H9 (cell line): Measurements from ENCODE around the gene CNDP1. TPM values are rescaled to one million over a fixed set of nuclear protein-coding genes. Genes with fewer than 3 reads are reported as not detected.
A peak's percentile ranks its signal among the peaks of the same experiment; 100 is the strongest.

Source experiments
- DNase-seq: peaks from one replicate; pipeline ENCODE4 v3.0.0-alpha.2; 2017
- H2AFZ ChIP-seq: one replicate; pipeline ENCODE4 v1.6.1; 2013; ENCODE audit warnings: mild to moderate bottlenecking, low read length, control low read depth, moderate library complexity
- H2AK5ac ChIP-seq: 2 replicates; pipeline ENCODE4 v1.6.1; 2013; ENCODE audit warnings: low read length, control low read depth, mixed read lengths; ENCODE audit not compliant: insufficient read length
- H2BK120ac ChIP-seq: one replicate; pipeline ENCODE4 v1.6.1; 2013; ENCODE audit warnings: low read depth, mild to moderate bottlenecking, low read length, control low read depth, inconsistent platforms; ENCODE audit not compliant: poor library complexity, severe bottlenecking
- H2BK12ac ChIP-seq: 2 replicates; pipeline ENCODE4 v1.6.1; 2013; ENCODE audit warnings: low read length, control low read depth, mixed read lengths, low read depth; ENCODE audit not compliant: insufficient read length
- H2BK15ac ChIP-seq: 2 replicates; pipeline ENCODE4 v1.6.1; 2013; ENCODE audit warnings: low read depth, low read length, control low read depth
- H2BK20ac ChIP-seq: one replicate; pipeline ENCODE4 v1.6.1; 2013; ENCODE audit warnings: low read depth, mild to moderate bottlenecking, low read length, control low read depth, inconsistent platforms; ENCODE audit not compliant: poor library complexity, severe bottlenecking
- H2BK5ac ChIP-seq: 2 replicates; pipeline ENCODE4 v1.6.1; 2013; ENCODE audit warnings: low read length, control low read depth, mixed read lengths; ENCODE audit not compliant: insufficient read length
- H3K14ac ChIP-seq: 2 replicates; pipeline ENCODE4 v1.6.1; 2013; ENCODE audit warnings: low read length, control low read depth; ENCODE audit not compliant: insufficient read depth
- H3K18ac ChIP-seq: 2 replicates; pipeline ENCODE4 v1.6.1; 2013; ENCODE audit warnings: low read depth, mild to moderate bottlenecking, mixed read lengths, low read length, control low read depth; ENCODE audit not compliant: insufficient read length
- H3K23ac ChIP-seq: 2 replicates; pipeline ENCODE4 v1.6.1; 2013; ENCODE audit warnings: low read length, control low read depth, mixed read lengths, low read depth; ENCODE audit not compliant: insufficient read length
- H3K23me2 ChIP-seq: 2 replicates; pipeline ENCODE4 v1.6.1; 2013; ENCODE audit warnings: low read depth, mild to moderate bottlenecking, mixed read lengths, low read length, control low read depth; ENCODE audit not compliant: insufficient read length, poor library complexity, severe bottlenecking
- H3K27ac ChIP-seq: 2 replicates; pipeline ENCODE4 v1.5.1; 2013; ENCODE audit warnings: low read length, control low read depth, mixed read lengths, low read depth; ENCODE audit not compliant: insufficient read length
- H3K27me3 ChIP-seq: 2 replicates; pipeline ENCODE4 v1.6.1; 2013; ENCODE audit warnings: low read length, control low read depth, inconsistent platforms; ENCODE audit not compliant: insufficient read depth
- H3K4ac ChIP-seq: 2 replicates; pipeline ENCODE4 v1.6.1; 2013; ENCODE audit warnings: low read depth, mild to moderate bottlenecking, control low read depth, inconsistent platforms, low read length, moderate library complexity
- H3K4me1 ChIP-seq: 2 replicates; pipeline ENCODE4 v1.6.1; 2013; ENCODE audit warnings: low read length, control low read depth, inconsistent platforms; ENCODE audit not compliant: insufficient read depth
- H3K4me2 ChIP-seq: 2 replicates; pipeline ENCODE4 v1.6.1; 2013; ENCODE audit warnings: low read length, control low read depth, mixed read lengths; ENCODE audit not compliant: insufficient read length, insufficient read depth
- H3K56ac ChIP-seq: 2 replicates; pipeline ENCODE4 v1.6.1; 2013; ENCODE audit warnings: low read depth, mild to moderate bottlenecking, mixed read lengths, low read length, control low read depth; ENCODE audit not compliant: insufficient read length
- H3K79me1 ChIP-seq: 2 replicates; pipeline ENCODE4 v1.6.1; 2013; ENCODE audit warnings: low read depth, mild to moderate bottlenecking, moderate library complexity, low read length, control low read depth, inconsistent platforms; ENCODE audit not compliant: insufficient read depth, poor library complexity, severe bottlenecking
- H3K79me2 ChIP-seq: 2 replicates; pipeline ENCODE4 v1.6.1; 2013; ENCODE audit warnings: low read length, control low read depth, inconsistent platforms; ENCODE audit not compliant: insufficient read depth
- H3K9ac ChIP-seq: 2 replicates; pipeline ENCODE4 v1.6.1; 2013; ENCODE audit warnings: low read length, control low read depth, mixed read lengths; ENCODE audit not compliant: insufficient read length; ENCODE audit errors: extremely low read depth
- H3K9me3 ChIP-seq: one replicate; pipeline ENCODE4 v1.6.1; 2013; ENCODE audit warnings: low read depth, low read length, inconsistent platforms; ENCODE audit not compliant: control insufficient read depth
- H3T11ph ChIP-seq: one replicate; pipeline ENCODE4 v1.6.1; 2013; ENCODE audit warnings: mild to moderate bottlenecking, low read length, control low read depth, inconsistent platforms
- H4K20me1 ChIP-seq: one replicate; pipeline ENCODE4 v1.6.1; 2013; ENCODE audit not compliant: control insufficient read depth, insufficient read length, insufficient read depth
- H4K5ac ChIP-seq: 2 replicates; pipeline ENCODE4 v1.6.1; 2013; ENCODE audit warnings: low read depth, mild to moderate bottlenecking, mixed read lengths, low read length, control low read depth; ENCODE audit not compliant: insufficient read length
- H4K8ac ChIP-seq: replicated peaks from 2 replicates; pipeline ENCODE4 v1.6.1; 2013; ENCODE audit warnings: low read length, control low read depth, mixed read lengths, low read depth; ENCODE audit not compliant: insufficient read length
- H4K91ac ChIP-seq: 2 replicates; pipeline ENCODE4 v1.6.1; 2013; ENCODE audit warnings: low read depth, mild to moderate bottlenecking, moderate library complexity, mixed read lengths, low read length, control low read depth; ENCODE audit not compliant: insufficient read length
- H3K27ac Mint-ChIP-seq, 3 experiments: 2 replicates in 2 of 3; 3 replicates in 1 of 3; pipeline ENCODE4 v1.8.0; 2020 to 2021; ENCODE audit warnings: mixed read lengths in 3 of 3, mild to moderate bottlenecking in 1 of 3, moderate library complexity in 1 of 3
- H3K27me3 Mint-ChIP-seq: 2 replicates; pipeline ENCODE4 v1.8.0; 2021; ENCODE audit warnings: low read depth, mild to moderate bottlenecking, moderate library complexity, mixed read lengths
- H3K36me3 Mint-ChIP-seq, 3 experiments: 2 replicates in 2 of 3; 3 replicates in 1 of 3; pipeline ENCODE4 v1.8.0; 2020 to 2021; ENCODE audit warnings: low read depth in 3 of 3, mixed read lengths in 3 of 3; ENCODE audit not compliant: insufficient read depth in 1 of 3
- H3K4me1 Mint-ChIP-seq, 2 experiments: 2 replicates each; pipeline ENCODE4 v1.8.0; 2020; ENCODE audit warnings: mixed read lengths in 2 of 2
- H3K4me3 Mint-ChIP-seq, 2 experiments: 2 replicates in 1 of 2; 3 replicates in 1 of 2; pipeline ENCODE4 v1.8.0; 2020 to 2021; ENCODE audit warnings: mild to moderate bottlenecking in 2 of 2, mixed read lengths in 2 of 2, moderate library complexity in 1 of 2
- H3K9me3 Mint-ChIP-seq, 2 experiments: 2 replicates in 1 of 2; 3 replicates in 1 of 2; pipeline ENCODE4 v1.8.0; 2020; ENCODE audit warnings: mild to moderate bottlenecking in 2 of 2, mixed read lengths in 2 of 2, moderate library complexity in 1 of 2
- CTCF ChIP-seq: fragments of 200-600 bp; sonication (generic); conservative IDR thresholded peaks from 3 replicates; pipeline ENCODE4 v1.8.0; 2021; ENCODE audit warnings: antibody characterized with exemption, mild to moderate bottlenecking
- WGBS: extraction: QIAGEN DNeasy Blood & Tissue Kit; methylation state at CpG from one replicate; pipeline ENCODE4 v1.1.7; 2013; ENCODE audit warnings: missing lambda C conversion rate, low lambda C conversion rate, mixed read lengths; ENCODE audit not compliant: insufficient read length; ENCODE audit errors: extremely low coverage; 5-methylcytosine and 5-hydroxymethylcytosine counted together
- total RNA-seq: library from RNA; stranded (reverse); gene quantifications from 2 replicates; pipeline ENCODE4 v1.2.1, GENCODE V29; 2021

Gene CNDP1
- total RNA-seq, 1 experiment from 2014 or later = not detected

GRCh38 chr18:74507097-74507881, 27.0 kb upstream of the CNDP1 start:
- Mint-ChIP-seq H3K27ac (peak overlapping the region in 2 of 3 experiments; percentile 82 to 94; a peak in 6 of 7 replicates), H3K27me3 (no peaks in the 10 kb centered on the region), H3K4me1 (peaks cover 9 to 19% of the 10 kb centered on the region in 2 experiments), H3K36me3 (peaks cover 60 to 93% (median 82%) of the 10 kb centered on the region in 3 experiments), H3K4me3 (peak overlapping the region in 1 of 2 experiments; percentile 42; a peak in 1 of 5 replicates), H3K9me3 (no peaks in the 10 kb centered on the region)
- H2BK12ac ChIP-seq = no peak overlapping the region
- WGBS = no CpG with 5 or more reads among the region's 23 CpGs
- no peak overlapping the region for H2BK120ac ChIP-seq
- no peaks in the 10 kb centered on the region; the same call in 1 of the 2 replicates for H3K4me1 ChIP-seq
- no peaks in the 10 kb centered on the region for H3K79me2 ChIP-seq
- no peaks in the 10 kb centered on the region for H4K20me1 ChIP-seq
- no peak overlapping the region for H4K91ac ChIP-seq
- no peaks in the 10 kb centered on the region for H3K27me3 ChIP-seq
- H3K23ac ChIP-seq = no peak overlapping the region
- H2AK5ac ChIP-seq = no peak overlapping the region
- no peak overlapping the region for H3K27ac ChIP-seq
- no peak overlapping the region for H3K18ac ChIP-seq
- H3K23me2 ChIP-seq = no peaks in the 10 kb centered on the region
- peak; percentile 19 for DNase-seq
- no peak overlapping the region for H3K14ac ChIP-seq
- no peak overlapping the region for H3K4ac ChIP-seq
- H3K4me2 ChIP-seq = no peak overlapping the region
- H2BK15ac ChIP-seq = no peak overlapping the region
- H2BK20ac ChIP-seq = no peak overlapping the region
- no peak overlapping the region for H4K8ac ChIP-seq
- H2BK5ac ChIP-seq = no peak overlapping the region
- no peak overlapping the region for H3K9ac ChIP-seq
- H3T11ph ChIP-seq = no peak overlapping the region
- no peak overlapping the region for H2AFZ ChIP-seq
- no peak overlapping the region for H4K5ac ChIP-seq
- H3K79me1 ChIP-seq = peaks cover 6% of the 10 kb centered on the region
- no peak overlapping the region for H3K56ac ChIP-seq
- no peak for TF ChIP-seq CTCF
- H3K9me3 ChIP-seq = no peaks in the 10 kb centered on the region
